HG03064 (cell line): ENCODE measurements around the gene PSORS1C1.

Source experiments
- ATAC-seq: cut with Tn5 transposase; IDR thresholded peaks from one replicate; pipeline ENCODE4 v1.9.1; 2021; ENCODE audit warnings: low read depth; ENCODE audit not compliant: unreplicated experiment

PSORS1C1 gene

DNA sequence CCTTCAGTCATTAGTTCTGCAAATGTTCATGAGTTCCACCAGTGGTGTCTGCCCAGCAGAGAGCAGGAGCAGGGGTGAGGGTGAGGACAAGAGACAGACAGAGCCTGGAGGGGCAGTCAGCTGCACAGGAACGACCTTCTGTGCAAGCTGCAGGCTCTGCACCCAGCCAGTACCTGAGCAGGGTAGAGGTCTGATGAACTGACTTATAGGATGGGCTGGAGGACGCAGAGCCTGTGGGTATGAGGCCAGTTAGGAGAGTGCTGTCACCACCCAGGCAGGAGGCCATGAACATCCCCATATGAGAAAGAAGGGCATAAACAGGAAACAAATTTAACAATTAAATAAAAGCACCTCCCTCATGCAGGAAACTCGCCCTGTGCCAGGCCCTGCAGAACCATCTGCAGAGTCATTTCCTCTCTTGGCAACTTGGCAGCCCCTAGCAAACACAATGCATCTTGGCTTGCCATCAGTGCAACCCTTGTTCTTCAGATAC lies 20.2 kb upstream of the PSORS1C1 start:
- no peak for ATAC-seq

GRCh38 chr6:31096215-31096614 lies 18.4 kb upstream of the PSORS1C1 start:
- no peak for ATAC-seq

- no peak for ATAC-seq
These were observed 17.9 kb upstream of the PSORS1C1 start for GRCh38 chr6:31096656-31097055.

DNA sequence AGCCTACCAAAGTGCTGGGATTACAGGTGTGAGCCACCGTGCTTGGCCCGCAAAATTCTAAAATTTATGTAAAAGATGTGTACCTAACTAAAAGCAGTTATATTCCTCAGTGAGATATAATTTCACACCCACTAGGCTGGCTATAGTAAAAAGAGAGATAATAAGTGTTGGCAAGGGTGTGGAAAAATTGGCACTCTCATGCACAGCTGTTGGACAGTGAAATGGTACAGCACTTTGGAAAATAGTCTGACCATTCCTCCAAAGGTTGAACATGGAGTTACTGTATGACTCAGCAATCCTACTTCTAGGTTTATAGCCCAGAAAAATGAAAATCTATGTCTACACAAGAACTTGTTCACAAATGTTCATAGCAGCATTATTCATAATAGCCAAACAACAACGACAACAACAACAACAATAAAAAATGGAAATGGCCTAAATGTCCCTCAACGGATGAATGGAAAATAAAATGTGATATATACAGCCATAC lies 16.1 kb upstream of the PSORS1C1 start:
- no peak for ATAC-seq

GRCh38 chr6:31103136-31103535 lies 11.5 kb upstream of the PSORS1C1 start:
- no peak for ATAC-seq

- no peak for ATAC-seq
These were observed 7.5 kb upstream of the PSORS1C1 start for GRCh38 chr6:31107052-31107451.

DNA sequence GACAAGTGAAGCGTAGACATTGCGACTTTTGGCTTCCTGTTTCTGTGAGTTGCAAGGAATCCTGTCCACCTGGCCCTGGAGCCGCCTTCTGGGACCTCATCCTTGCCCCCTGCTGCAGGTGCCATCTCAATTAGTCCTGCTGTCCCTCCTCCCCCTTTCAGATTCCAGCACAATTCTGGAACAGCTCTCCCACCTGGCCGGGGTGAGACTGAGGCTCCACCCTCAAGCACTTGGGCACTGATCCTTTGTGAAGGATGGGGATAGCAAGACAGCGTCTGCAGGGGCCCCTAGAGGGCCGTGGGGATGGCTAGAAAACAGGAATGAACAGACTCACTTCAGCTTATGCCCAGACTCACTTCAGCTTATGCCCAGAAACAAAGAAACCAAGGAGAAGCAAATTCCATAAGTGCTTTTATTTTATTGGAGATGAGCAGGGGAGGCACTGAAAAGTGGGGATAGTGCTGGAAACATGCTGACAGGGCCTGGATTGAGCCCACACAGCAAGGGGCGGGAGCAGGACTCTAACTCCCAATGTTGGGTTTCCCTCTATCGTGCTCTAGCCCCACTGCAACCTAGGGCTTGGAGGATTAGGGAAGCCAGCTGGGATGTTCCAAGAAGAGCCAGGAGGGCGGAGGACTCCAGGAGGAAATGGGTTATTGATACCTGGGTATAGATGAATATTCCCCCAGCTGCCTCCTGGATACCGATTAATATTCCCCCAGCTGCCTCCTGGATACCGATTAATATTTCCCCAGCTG lies 3.6 kb upstream of the PSORS1C1 start:
- no peak for ATAC-seq

DNA sequence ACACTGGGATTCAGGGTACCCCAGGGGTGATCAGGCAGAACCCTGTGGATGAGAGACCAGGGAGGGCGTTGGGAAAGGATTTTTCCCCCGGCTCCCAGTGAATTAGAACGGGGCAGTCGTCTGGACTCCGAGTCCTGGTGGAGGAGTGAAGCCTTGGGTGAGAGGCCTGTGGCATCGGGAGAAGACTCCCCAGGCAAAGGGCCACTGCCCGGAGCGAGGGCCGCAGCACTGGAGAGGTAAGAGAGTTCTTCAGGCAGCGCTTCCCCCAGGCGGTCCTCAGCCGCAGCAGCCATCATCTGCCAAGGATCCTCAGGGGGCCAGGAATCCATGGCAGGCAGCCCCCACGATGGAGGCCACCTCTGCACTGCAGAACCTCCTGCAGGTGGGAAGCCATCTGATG lies 2.9 kb upstream of the PSORS1C1 start:
- ATAC-seq = no peak

DNA sequence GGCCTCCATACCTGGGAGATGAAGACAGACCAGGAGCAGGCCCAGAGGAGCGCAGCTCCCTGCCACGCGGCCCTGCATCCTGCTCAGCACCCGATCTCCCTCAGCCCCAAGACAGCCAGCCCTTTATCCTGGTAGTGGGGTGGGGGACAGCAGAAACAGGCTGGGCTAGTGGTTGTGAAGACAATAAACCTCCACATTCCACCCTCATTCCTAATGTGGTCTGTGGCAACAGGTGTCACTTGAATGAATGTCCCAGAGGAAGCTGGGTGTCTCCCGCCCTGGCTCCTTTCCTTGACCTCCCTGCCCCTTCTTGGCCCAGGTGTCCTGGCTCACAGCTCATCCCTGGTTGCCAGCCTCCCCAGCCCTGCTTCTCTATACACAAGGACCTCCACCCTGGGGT lies 2.1 kb upstream of the PSORS1C1 start, which contains the start of gene C6orf15:
C6orf15 (minus strand) TSS at position 98 of the 400 bp plus-strand sequence; CDS start at position 78, 20 bp downstream.
- no peak for ATAC-seq

- ATAC-seq = no peak
These were observed 599 bp upstream of the PSORS1C1 start for GRCh38 chr6:31113861-31114540.

DNA sequence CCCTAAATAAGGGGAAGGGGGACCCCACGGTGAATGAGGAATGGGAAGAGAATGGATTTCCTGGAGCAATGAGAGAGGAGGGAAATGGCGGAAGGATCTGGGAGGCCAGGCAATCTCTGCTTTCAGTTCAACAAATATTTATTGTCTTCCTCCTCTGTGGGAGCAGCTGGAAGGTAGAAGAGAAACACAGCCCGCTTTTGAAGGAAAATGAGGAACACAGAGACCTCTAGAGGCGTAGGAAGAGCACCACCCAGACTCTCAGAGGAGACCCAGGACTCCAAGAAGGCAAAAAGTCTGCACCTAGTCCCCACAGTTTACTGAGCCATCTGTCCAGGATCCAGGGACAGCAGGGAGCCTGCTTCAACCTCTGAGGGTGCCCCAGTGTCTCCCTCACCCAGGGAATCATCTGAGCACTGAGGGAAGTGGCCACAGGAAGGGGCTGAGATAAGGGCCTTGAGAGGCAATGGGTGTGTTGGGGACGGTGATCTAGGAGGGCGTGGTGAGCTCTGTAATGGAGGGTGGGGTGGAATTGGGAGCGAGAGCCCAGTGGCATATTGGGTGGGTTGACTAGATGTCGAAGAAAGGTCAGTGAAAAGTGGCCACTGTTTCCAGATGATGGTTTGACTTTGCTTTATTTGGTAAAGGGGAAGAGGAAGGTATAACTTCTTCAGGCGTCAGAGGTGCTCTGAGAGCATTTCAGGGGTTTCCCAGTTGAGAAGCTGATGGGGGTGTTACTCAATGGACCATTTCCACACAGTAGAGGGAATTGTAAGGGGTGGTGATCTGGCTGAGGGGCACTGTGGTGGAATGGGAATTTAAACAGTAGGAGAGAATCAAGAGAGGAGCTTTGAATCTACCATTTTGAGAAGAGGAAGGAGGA lies 610 bp downstream of the PSORS1C1 start:
- ATAC-seq = no peak

DNA sequence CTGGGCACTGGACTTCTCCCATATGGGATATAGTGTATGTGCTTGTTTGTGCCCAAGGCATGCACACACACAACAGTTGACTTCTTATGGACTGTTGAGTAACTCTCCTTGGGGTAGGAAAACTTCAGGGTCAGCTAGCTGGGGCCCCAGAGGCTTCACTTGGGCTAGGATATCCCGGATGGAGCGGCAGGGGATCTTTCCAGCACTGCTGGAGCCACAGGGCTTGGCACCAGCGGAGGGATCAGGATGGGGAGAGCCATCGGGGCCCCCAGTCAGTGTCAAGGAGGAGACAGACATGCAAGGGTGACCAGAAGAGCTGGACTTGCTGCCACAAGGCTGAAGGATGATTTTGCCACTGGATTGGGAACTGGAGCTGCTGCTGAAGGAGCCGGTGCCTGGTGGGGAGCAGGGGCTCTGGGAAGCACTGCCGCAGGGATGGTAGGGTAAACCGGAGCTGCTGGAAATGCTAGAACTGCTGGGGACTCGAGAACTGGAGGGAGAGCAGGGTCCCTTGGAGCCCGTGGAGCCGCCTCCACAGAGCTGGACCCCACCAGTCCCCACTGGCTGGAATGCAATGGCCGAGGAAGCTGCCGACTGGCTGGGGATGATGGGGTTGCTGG lies 1.5 kb downstream of the PSORS1C1 start:
- no peak for ATAC-seq

GRCh38 chr6:31116661-31117385 lies 2.2 kb downstream of the PSORS1C1 start:
- ATAC-seq = no peak

DNA sequence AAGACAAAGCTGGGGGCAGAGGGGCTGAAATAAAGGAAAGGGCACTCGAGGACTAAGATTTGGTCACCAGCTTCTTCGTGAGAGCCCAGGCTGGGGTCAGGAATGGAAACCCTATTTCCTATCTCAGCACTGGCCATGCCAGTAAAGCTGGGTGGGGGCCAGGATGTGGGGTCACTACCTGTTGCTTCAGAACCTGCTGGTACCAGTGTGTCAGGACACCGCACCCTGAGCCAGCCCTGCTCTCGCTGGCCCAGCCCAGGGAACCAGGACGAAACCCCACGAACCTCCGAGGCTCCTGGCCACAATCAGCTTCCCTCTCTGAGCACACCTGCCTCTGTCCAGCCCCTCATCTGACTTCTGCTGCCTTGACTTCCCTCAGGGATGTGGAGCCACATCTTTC lies 3.6 kb downstream of the PSORS1C1 start:
- ATAC-seq = no peak

DNA sequence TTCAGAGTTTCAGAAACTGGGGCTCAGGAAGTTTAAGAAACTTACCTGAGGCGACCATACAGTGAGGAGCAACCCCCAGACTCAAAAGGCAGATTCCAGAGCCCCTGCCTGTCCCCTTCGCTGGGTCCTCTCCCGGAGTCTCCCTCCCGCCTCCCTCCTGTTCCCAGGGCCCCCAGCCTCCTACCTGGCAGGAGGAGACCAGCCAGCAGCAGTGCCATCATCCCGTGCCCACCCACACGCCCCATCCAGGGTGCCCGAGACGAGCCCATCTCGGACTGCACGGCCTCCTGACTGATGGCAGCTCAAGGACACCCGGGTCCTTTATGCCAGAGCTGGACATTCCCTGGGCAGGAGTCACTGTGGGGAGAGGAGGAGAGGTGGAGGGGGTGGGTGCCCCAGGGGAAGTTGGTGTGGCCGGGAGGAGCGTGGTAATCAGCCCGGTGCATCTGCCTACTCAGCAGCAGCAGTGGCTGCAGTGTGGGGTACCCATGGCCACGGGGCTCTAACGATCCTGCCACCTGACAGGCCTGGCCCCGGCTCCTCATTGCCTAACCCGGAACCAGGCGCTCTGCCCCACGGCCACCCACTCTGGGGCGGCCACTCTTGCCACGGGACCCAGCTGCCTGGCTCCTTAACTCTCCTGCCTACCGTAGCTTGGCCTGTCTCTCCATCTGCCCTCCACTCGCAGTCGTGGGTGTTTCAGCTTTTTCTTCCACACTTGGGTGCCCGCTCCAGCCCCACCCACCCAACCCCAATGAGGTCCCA lies 5.7 kb downstream of the PSORS1C1 start, which contains the start of gene CDSN:
CDSN (minus strand) TSS at position 296 of the 765 bp plus-strand sequence; CDS start at position 269, 27 bp downstream.
- no peak for ATAC-seq

DNA sequence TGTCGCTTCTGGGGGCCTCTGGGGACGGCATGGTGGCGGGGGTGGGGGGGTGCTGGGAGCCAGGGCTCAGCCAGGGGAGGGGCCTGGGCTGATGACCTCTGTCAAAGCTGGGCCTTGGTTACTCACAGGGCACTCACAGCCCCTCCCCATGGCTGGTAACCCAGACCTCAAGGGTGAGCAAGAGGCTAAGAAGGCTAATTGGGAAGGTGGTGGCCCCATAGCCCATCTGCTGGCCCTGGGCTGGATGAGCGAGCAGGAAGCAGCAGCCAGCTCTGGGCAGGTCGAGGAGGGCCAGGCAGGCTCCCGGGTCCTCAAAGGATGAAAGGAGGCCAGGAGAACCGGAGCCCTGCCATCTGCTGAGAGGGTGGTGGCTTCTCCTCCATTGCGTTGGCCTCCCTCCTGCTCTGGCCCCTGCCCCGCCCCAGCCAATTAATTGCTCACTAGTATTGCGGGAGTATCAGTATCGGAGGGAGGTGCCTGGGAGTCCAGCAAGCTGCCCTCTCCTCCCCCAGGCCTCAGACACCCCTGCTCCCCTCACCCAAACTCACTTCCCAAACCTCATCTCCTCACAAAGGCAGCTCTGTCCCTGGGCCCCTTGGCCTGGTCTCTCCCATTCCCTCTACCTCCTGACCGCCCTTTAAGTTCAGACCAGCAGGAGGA lies 6.7 kb downstream of the PSORS1C1 start:
- ATAC-seq = no peak

GRCh38 chr6:31122791-31123706 lies 8.4 kb downstream of the PSORS1C1 start:
- ATAC-seq = no peak
